Fibroblast of skin of abdomen (primary cell): ENCODE results near the gene DCUN1D3.
"Not testable (repeated sequence)": the region's sequence is repeated elsewhere in the genome, so short reads cannot be mapped to it uniquely, and the experiment has no call there.

ENCODE experiments used
- DNase-seq: peaks from one replicate; pipeline ENCODE4 v3.0.0-alpha.2; 2013

Gene DCUN1D3

DNA sequence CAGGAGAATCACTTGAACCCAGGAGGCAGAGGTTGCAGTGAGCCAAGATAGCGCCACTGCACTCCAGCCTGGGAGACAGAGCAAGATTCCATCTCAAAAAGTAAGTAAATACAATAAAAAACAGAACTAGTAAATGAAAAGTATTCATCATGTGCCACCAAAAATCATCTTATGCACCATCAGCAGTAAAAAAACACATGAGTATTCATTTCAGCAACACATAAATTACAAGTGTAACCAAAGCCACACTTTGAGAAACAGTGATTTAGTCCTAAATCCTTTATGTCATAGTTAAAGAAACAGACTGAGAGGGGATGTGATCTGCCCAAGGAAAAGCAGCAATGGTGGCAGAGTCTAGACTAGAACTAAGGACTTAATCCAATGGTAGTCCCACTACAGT is 13.0 kb downstream of the DCUN1D3 start:
- no peak for DNase-seq

GRCh38 chr16:20886320-20886719 is 13.8 kb downstream of the DCUN1D3 start:
- DNase-seq, result no peak

- peak; percentile 74 for DNase-seq
Measured at GRCh38 chr16:20884240-20884556, 16.0 kb downstream of the DCUN1D3 start.

GRCh38 chr16:20883554-20884239 is 16.5 kb downstream of the DCUN1D3 start:
- no peak for DNase-seq

GRCh38 chr16:20881503-20881878 is 18.7 kb downstream of the DCUN1D3 start:
- no peak for DNase-seq

- DNase-seq, result no peak
Measured at GRCh38 chr16:20880867-20881502, 19.2 kb downstream of the DCUN1D3 start.

DNA sequence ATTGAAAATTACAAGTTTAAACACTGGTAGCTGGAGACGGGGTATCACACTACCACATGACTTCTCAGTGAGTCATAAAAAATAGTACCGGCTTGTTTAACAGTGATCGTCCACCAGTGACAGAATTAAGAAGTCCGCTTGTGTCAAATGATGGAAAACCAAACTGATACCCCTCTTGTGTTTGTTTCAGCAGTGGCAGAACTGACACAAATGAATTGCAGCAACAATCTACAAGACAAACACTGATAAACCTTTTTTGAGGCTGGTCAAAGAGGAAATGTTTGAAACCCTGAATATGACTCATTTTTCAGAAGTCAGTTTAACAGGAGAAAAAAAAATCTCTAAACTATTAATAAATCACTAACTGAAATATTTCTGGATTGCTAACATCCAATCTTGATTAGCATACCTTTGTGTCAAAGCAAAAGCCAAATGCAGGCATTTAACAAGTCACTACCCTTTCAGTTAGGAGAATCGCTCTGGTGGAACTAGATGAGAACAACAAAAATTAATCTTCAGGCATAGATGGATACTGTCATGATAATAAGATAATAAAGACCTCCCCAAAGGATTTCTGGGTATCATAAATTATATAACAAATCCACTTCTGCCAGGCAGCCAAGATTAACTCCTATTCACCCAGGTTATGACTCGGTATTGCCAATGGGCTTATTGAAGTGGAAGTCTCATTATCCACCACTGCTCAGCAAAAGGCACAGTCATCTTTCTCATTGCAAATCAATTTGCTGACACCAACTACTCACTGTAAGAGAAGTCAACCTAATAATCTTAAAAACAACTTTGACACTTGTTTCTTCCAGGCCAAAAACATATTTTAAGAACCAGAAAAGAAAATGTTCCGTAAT is 20.8 kb downstream of the DCUN1D3 start:
- DNase-seq, result peak; percentile 67

DNA sequence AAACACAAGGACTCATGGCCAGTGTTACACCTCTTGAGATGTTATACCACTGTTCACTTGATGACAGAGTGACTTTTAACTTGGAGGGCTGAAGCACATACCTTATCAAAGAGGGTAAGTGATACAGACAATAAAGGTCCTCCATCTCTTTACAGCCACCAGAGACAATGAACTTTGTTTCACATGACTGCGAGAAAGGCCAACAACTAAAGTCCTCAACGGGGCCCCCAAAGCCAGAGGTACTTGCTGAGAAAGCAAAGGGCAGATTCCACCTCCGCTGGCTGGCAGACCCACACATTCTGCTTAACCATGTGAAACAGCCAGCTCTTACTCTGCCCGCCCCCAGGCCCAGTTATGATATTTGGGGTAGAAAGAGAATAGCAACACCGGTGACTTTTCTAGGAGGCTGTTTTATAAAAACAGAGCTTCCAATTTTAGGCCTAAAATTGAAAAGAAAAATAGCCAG is 21.4 kb downstream of the DCUN1D3 start:
- no peak for DNase-seq

DNA sequence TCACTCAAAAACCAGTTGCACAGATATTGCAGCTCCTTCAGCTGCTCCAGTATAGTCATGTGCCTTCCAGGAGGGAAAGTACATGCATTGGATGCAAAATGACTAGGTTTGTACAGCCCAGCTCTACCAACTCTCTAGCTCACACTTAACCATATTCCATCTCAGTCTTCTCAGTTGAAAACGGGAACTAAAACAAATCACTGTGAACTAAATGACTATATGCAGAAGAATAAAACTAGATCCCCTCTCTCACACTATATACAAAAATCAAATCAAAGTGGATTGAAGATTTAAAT is 24.9 kb downstream of the DCUN1D3 start:
- no peak for DNase-seq

DNA sequence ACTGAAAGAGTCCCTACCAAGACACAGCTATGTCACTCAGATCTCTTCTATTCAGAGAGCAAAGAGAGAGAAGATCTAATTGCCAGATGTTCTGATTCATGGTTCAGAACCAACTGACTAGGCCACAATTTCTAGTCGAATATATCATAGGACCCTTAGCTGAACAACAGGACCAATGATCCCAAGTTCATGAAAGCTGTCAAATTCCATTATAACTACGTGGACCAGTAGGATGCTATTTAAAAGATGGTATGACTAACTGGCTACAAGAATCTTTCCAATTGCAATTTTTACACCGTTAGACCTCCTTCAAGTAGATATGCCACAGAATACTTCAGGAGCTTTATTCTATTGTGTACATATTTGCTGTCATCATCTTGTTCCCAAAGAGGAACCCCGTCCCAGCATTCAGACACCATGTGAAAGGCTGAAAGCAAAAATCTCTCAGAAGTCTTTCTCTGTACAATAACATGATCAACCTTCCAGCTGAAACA is 26.0 kb downstream of the DCUN1D3 start:
- peak; percentile 59 for DNase-seq

DNA sequence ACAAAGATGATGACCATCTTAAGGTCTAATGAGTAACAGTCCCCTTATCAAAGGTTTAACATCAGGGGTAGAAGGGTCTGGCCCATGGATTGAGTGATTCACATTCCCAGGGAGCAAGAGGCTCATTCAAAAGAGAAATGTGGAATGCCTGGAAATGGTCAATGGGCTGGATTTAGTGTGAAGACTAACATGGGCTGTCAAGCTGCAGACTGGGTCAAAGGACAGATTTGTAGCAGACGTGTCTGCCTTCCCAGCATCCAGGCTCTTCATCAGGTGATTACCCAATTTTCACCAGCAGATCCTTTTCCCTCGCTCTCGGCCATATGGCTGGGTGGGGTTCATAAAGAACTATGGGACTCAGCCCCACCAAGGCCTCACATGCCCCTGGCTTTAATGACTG is 26.8 kb downstream of the DCUN1D3 start:
- no peak for DNase-seq

DNA sequence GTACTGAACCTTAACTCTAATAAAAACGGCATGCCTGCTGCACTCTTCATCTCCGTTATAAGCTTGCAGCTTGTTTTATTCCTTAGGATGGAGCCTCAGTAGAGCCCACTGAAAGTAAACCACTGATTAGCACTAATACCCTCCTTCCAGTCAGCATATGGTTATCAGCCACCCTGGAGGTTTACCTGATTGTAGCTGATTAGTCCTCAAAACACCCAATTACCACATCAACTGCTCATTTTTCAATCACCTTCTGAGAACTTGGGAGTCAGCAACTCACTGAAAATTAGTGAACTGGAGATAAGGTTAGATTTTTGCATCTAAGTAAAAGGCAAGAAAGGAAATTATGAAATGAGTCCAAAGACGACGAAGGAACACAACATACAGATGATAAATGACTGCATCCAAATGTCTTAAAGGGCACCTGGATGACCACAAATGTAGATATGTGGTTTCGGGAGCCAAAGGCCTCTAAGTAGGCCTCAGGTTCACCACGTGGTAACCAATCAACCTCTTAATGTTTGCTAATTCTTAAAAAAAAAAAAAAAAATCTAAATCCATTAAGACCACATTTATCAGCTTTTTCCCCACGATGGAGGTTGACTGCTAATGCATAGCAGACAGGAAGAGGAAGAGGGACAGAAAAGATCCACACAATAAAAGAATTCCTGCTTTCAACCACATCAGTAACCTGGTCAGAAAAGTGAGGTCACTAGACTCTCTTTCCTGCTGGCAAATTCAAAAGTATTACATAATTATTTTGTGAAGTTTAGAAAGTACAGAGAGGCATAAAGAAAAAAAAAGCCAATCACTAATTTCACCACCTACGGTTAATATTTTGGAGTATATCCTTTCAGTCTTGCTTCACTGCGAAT is 28.0 kb downstream of the DCUN1D3 start:
- no peak for DNase-seq

DNA sequence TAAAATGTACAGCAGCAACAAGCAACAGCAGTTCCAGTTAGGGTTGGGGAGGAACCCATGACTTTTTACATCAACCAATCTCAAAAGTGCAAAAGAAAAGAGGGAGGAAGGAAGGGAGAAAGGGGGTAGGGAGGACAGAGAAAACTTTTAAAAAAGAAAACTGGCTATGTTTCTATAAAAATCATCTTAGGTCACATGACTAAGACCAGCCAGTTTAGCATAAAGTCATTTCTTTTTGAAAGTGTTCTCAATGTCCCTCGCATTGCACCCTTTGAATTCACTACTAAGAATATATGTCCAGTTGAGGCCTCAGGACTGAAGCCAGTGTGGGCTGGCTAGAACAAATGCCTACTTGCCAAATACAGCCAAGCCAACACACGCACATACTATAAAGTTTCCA is 28.9 kb downstream of the DCUN1D3 start:
- no peak for DNase-seq

- no peak for DNase-seq
Measured at GRCh38 chr16:20870122-20870820, 29.9 kb downstream of the DCUN1D3 start.

DNA sequence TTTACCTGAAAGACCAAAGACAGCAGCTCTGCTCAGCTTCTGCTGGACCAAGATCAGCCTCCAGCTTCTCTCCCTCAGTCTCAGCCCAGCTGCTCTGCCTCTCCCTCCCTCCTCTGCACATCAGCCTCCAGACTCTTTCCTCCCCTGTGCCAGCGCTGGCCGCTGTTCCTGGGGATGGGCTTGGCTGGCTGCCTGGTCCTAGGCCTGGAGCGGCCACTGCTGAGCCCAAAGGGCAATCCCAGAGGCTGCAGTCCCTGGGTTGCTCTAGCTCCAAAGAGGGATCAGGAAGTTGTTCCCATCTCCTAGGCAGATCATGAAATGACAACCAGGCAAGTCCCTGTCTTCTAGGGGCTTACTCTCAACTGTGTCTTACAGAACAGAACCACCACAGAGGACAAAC is 31.3 kb downstream of the DCUN1D3 start:
- DNase-seq, result peak; percentile 27

GRCh38 chr16:20867585-20867984 is 32.6 kb downstream of the DCUN1D3 start:
- no peak for DNase-seq

DNA sequence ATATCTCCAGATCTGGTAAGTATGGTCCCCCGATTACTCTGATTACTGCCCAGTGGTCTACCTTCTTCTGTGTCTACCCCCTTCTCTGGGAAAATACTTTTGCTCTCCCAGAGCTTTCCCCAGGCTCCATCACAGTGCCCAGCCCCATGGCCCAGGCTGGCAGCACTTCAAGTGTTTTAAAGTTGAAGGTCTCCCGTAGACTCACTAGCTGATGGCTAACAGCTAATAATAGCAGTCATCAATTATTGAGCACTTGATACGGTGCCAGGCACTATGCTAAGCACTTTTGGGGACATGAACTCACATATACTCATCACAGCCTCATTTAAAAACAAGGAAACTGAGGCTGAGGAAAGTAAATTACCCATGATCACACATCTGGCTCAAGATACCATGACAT is 33.4 kb downstream of the DCUN1D3 start:
- no peak for DNase-seq

DNA sequence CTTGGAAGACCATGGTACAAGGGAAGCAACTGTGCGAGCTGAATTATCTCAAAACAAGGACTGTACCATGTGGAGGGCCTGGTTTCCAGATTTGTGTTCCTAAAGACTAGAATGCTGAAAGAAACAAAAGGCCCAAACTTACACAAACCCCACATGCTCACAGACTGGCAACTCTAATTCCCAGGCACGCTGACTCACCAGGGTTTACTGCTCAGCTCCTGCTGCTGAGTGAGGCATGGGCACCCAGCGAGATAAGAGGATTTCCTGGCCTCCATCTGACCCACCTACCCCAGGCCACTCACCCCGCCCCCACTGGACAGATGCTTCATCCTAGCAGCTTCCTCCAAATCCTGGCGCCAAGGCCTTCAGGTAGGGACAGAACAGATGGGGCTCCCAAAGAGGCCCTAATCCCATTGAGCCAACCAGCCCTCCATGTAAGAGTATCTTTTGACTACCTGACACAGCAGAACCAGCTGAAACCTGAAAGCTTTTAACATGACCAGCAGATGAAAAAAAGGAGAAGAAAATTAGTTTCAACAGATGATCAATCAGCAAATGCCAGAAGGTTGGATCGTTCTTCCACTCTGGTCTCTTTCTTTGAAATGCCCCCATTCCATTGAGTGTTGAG is 33.9 kb downstream of the DCUN1D3 start:
- peak; percentile 73 for DNase-seq

DNA sequence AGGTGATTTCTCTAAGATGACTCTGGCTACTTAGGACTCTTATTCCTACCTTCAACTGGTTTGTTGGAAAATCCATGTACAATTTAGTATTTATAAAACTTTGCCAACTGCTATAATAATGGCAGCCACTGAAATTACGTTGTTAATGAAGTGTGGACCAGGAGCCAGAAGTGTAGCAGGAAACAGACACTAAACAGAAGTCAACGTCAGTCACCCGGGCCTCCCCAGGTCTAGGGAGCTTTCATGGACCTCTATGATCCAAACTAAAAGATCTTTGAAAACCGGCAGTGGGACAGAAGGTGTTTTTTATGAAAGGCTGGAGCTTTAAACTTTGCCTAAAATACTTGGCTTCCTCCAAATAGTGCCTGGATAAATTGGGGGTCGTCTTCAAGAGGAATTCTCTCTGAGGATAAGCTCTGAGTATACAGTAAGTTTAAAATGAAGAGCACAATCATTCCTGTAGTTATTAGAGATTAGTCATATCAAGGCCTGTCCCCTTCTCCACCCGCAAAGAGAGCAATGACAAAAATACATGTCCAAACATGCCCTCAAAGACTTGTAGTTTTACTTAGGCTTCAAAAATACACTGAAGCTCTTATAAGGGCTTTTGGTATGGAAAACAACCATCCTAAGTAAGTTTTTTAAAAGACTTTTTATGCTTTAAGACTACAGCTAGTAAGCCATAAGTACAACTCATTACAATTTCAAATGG is 34.6 kb downstream of the DCUN1D3 start:
- peak; percentile 54 for DNase-seq

DNA sequence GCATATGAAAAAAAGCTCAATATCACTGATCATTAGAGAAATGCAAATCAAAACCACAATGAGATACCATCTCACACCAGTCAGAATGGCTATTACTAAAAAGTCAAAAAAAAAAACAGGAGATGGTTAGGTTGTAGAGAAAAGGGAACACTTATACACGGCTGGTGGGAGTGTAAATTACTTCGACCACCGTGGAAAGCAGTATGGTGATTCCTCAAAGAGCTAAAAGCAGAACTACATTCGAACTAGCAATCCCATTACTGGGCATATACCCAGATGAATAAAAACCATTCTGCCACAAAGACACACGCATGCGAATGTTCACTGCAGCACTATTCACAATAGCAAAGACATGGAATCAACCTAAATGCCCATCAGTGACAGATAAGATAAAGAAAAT is 35.8 kb downstream of the DCUN1D3 start:
- DNase-seq, result not testable (repeated sequence)
